HepG2 (cell line): ENCODE measurements around the gene STAT1. TPM values are rescaled to one million over a fixed set of nuclear protein-coding genes. Genes with fewer than 3 reads are reported as not detected.

ENCODE experiments used
- ASH2L ChIP-seq: fragments of 300-600, 200-600 bp; sonication (generic); IDR thresholded peaks from 2 replicates; pipeline ENCODE4 v1.7.0; 2017; ENCODE audit warnings: low read depth, mild to moderate bottlenecking, moderate library complexity, mixed read lengths, low read length; ENCODE audit not compliant: insufficient read length
- CREB1 ChIP-seq, 2 experiments: fragments of 450-650 bp in 1 of 2; IDR thresholded peaks; 2 replicates each; pipeline ENCODE4 v1.6.1; 2016 to 2017; ENCODE audit warnings: control low read depth in 1 of 2, mild to moderate bottlenecking in 1 of 2, missing compliant biosample characterization in 1 of 2, missing genetic modification characterization in 1 of 2
- ETV6 ChIP-seq: sonication (generic); formaldehyde crosslinking; conservative IDR thresholded peaks from 2 replicates; pipeline ENCODE4 v1.4.0; 2020; ENCODE audit warnings: missing genetic modification reagents
- FOXC1 ChIP-seq: sonication (generic); formaldehyde crosslinking; IDR thresholded peaks from 2 replicates; pipeline ENCODE4 v1.8.0; 2022; ENCODE audit warnings: mild to moderate bottlenecking, missing genetic modification reagents, borderline replicate concordance
- FOXO1 ChIP-seq: sonication (generic); formaldehyde crosslinking; IDR thresholded peaks from 2 replicates; pipeline ENCODE4 v1.4.0; 2020; ENCODE audit warnings: missing genetic modification reagents
- NCOR1 ChIP-seq: fragments of 200-600 bp; sonication (generic); IDR thresholded peaks from 2 replicates; pipeline ENCODE4 v1.7.0; 2017; ENCODE audit warnings: antibody characterized with exemption, low read length, borderline replicate concordance
- NFAT5 ChIP-seq: sonication (generic); formaldehyde crosslinking; IDR thresholded peaks from 2 replicates; pipeline ENCODE4 v1.4.0; 2020; ENCODE audit warnings: missing genetic modification reagents
- POLR2AphosphoS2 ChIP-seq: IDR thresholded peaks from 2 replicates; pipeline ENCODE4 v1.6.1; 2011; ENCODE audit warnings: low read depth, low read length, improper control_type of control experiment
- RNF219 ChIP-seq: sonication (generic); formaldehyde crosslinking; IDR thresholded peaks from 2 replicates; pipeline ENCODE4 v1.5.0; 2020; ENCODE audit warnings: mild to moderate bottlenecking, missing genetic modification reagents
- WIZ ChIP-seq: sonication (generic); formaldehyde crosslinking; IDR thresholded peaks from 2 replicates; pipeline ENCODE4 v1.5.1; 2020; ENCODE audit warnings: mild to moderate bottlenecking, missing genetic modification reagents
- ZBED4 ChIP-seq: sonication (generic); formaldehyde crosslinking; IDR thresholded peaks from 2 replicates; pipeline ENCODE4 v1.4.0; 2020; ENCODE audit warnings: missing genetic modification reagents, borderline replicate concordance
- ZNF18 ChIP-seq: sonication (generic); formaldehyde crosslinking; IDR thresholded peaks from 2 replicates; pipeline ENCODE4 v1.8.0; 2022; ENCODE audit warnings: mild to moderate bottlenecking, missing genetic modification reagents; ENCODE audit not compliant: insufficient replicate concordance
- ZNF547 ChIP-seq: sonication (generic); formaldehyde crosslinking; IDR thresholded peaks from 2 replicates; pipeline ENCODE4 v1.5.1; 2020; ENCODE audit warnings: mild to moderate bottlenecking, missing genetic modification reagents
- ZNF569 ChIP-seq: sonication (generic); formaldehyde crosslinking; IDR thresholded peaks from 2 replicates; pipeline ENCODE4 v1.5.0; 2020; ENCODE audit warnings: mild to moderate bottlenecking, missing genetic modification reagents, moderate library complexity, borderline replicate concordance
- polyA plus RNA-seq, 8 experiments: library from polyadenylated mRNA; depleted of rRNA in 3 of 8; stranded (reverse) in 7 of 8; unstranded in 1 of 8; fragments of >200 nt; fragmentation: Illumina TruSeq in 4 of 8; extraction: Trizol in 4 of 8; gene quantifications; 2 replicates each; pipeline versions ENCODE4 v1.2.1 to v1.2.3, GENCODE V29; 2011 to 2016; ENCODE audit warnings: low read depth in 4 of 8, missing spikeins in 1 of 8, mixed read lengths in 1 of 8; ENCODE audit not compliant: insufficient read depth in 1 of 8
- total RNA-seq, 5 experiments: library from RNA; depleted of rRNA; stranded (reverse); fragments of >200 nt; fragmentation: Illumina TruSeq; extraction: Trizol; gene quantifications; 2 replicates each; pipeline ENCODE4 v1.2.3, GENCODE V29; 2016; ENCODE audit warnings: low read depth in 1 of 5

STAT1 gene
- total and polyA plus RNA-seq, 2 of the 13 experiments (the other 11 are each of a cell fraction or from before 2014, with no cell fraction given) = 21.8 to 59.6 TPM

GRCh38 chr2:191032588-191033429 lies 18.8 kb upstream of the STAT1 start (continued):
- 0 out of 2 replicates have a peak, but pooled peaks have one; percentile 18 for TF ChIP-seq NCOR1
- TF ChIP-seq ZNF547 (CRISPR knock-in tag) = no peak
- TF ChIP-seq WIZ = no peak
- no peak for TF ChIP-seq FOXO1 (CRISPR knock-in tag)
- no peak for TF ChIP-seq NFAT5 (CRISPR knock-in tag)
- no peak for TF ChIP-seq ZNF18 (CRISPR knock-in tag)
- no peak for TF ChIP-seq POLR2AphosphoS2
- TF ChIP-seq ASH2L = peak; percentile 23
- no peak for TF ChIP-seq FOXC1
- no peak for TF ChIP-seq CREB1 (IDR thresholded peaks at IDR 0.05)
- TF ChIP-seq CREB1 (CRISPR knock-in tag; IDR thresholded peaks at IDR 0.05) = no peak
- TF ChIP-seq ZNF569 (CRISPR knock-in tag) = no peak
- no peak for TF ChIP-seq RNF219 (CRISPR knock-in tag)
- TF ChIP-seq ETV6 = no peak
- no peak for TF ChIP-seq ZBED4 (CRISPR knock-in tag)
